Activated CD4-positive, alpha-beta memory T cell treated with anti-CD3 and anti-CD28 coated beads, Interleukin-2, amount 10 ng/mL, durations not matched to agents 7 days and 5 days (primary cell): Measurements from ENCODE around the gene OFD1. TPM values are rescaled to one million over a fixed set of nuclear protein-coding genes. Genes with fewer than 3 reads are reported as not detected.

Experiments
- CTCF ChIA-PET: fragments of 350-600 bp; sonication (Branson Sonifier 250); formaldehyde crosslinking; loops from one replicate; lab custom pipeline; 2021; ENCODE audit warnings: antibody characterized with exemption, inconsistent platforms; lab: Charles Lee
- POLR2A ChIA-PET: fragments of 350-600 bp; sonication (Branson Sonifier 250); formaldehyde crosslinking; loops from one replicate; lab custom pipeline; 2021; ENCODE audit warnings: antibody characterized with exemption; lab: Charles Lee
- DNase-seq: peaks from one replicate; pipeline ENCODE4 v3.0.0-alpha.2; 2020
- H3K27ac Mint-ChIP-seq: one replicate; pipeline ENCODE4 v1.8.0; 2021; ENCODE audit warnings: mild to moderate bottlenecking, mixed read lengths
- H3K27me3 Mint-ChIP-seq: one replicate; pipeline ENCODE4 v1.8.0; 2021; ENCODE audit warnings: mixed read lengths
- H3K36me3 Mint-ChIP-seq: one replicate; pipeline ENCODE4 v1.8.0; 2021; ENCODE audit warnings: low read depth, mixed read lengths
- H3K4me1 Mint-ChIP-seq: one replicate; pipeline ENCODE4 v1.8.0; 2021; ENCODE audit warnings: mixed read lengths
- H3K4me3 Mint-ChIP-seq: one replicate; pipeline ENCODE4 v1.8.0; 2021; ENCODE audit warnings: mild to moderate bottlenecking, mixed read lengths
- H3K9me3 Mint-ChIP-seq: one replicate; pipeline ENCODE4 v1.8.0; 2021; ENCODE audit warnings: mixed read lengths
- total RNA-seq, 2 experiments: library from RNA; stranded (reverse); gene quantifications; one replicate each; pipeline ENCODE4 v1.2.3, GENCODE V29; 2021

OFD1 gene
- total RNA-seq, 2 experiments from 2014 or later = 41.3 to 47.3 TPM

DNA sequence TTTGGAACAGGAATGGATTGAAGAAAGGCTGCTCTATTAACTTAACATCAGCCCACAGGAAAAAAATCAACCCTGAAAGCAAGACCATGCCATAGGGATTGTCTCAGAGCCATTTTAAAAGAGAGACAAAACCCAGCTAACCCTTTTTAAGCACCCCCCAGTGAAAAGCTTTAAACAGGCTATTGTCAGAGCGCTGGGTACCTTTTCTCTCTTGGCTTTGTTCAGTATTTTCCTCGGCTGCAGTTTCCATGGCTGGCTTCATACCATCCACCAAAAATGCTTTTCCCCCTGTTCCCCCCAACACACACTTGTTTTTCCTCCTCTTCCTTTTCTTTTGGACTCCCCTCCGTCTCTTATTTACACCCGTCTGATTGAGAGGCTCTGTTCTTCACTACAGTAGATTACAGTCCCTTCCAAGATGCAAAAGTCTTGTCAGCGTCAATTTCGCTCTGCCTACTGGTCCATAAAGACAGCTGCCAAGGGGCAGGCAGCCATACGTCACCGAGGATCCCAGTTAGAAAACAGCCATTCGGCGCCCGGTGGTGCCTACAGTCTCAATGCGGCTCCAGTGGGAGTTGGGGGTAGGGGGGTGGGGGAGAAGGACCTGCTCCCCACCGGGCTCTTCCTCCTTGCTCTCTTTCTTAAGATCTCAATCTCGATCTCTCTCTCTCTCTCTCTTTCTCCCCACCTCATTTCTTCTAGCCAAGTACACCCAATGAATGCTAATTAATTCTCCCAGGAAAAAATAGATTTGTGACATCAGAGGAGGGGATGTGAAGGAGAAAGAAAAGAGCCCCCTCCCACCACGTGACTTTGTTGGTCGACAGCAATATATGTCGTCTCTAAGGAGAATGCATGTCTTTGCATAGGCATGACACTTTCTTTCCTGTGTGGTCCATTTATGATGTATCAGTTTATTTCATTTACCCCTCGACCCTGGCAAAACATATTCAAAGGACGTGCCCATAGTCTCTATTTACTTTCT lies 82.4 kb downstream of the OFD1 start, which contains the start of gene GPM6B:
TSS of gene GPM6B (minus strand) at position 451 of the 985 bp plus-strand sequence. CDS start at position 262, 189 bp downstream.
- no peak for DNase-seq
- peaks cover 11% of the 10 kb centered on the region for H3K27me3 Mint-ChIP-seq
- H3K36me3 Mint-ChIP-seq = no peaks in the 10 kb centered on the region
- POLR2A ChIA-PET = no interaction called here
- H3K4me3 Mint-ChIP-seq = no peak within 1 kb of the TSS
- no peaks in the 10 kb centered on the region for H3K9me3 Mint-ChIP-seq
- H3K27ac Mint-ChIP-seq = no peak within 1 kb of the TSS
- CTCF ChIA-PET = no interaction called here
- no peaks in the 10 kb centered on the region for H3K4me1 Mint-ChIP-seq

Other genes starting within 250 kb of the OFD1 start
- gene EGFL6, start 165.1 kb upstream of the OFD1 start, total RNA-seq = 1 to 10 TPM; 3.3 to 3.8 TPM
- gene TCEANC, start 81.6 kb upstream of the OFD1 start, total RNA-seq = 1 to 10 TPM; 4.3 to 4.6 TPM
- 10 to 100 TPM; 16.8 to 17.5 TPM for gene RAB9A, start 45.6 kb upstream of the OFD1 start, total RNA-seq
- gene TRAPPC2, start 128 bp upstream of the OFD1 start, total RNA-seq = 10 to 100 TPM; 21.0 to 22.6 TPM
- gene GPM6B, start 82.3 kb downstream of the OFD1 start, total RNA-seq = not detected